ENCODE measurements around the gene ZNF827. TPM values are rescaled to one million over a fixed set of nuclear protein-coding genes. Genes with fewer than 3 reads are reported as not detected.

ZNF827 gene
- total RNA-seq, 1 experiment from 2014 or later, result 6.3 TPM

GRCh38 chr4:145779319-145779801 lies 159.3 kb downstream of the ZNF827 start:
- H3K9me3 ChIP-seq (ENCODE audit: control insufficient read depth, insufficient read depth, low read depth, low read length), result no peaks in the 10 kb centered on the region
- BruUV-seq (replicated peaks), result no TSS peak
- H3K36me3 ChIP-seq (ENCODE audit: control insufficient read depth, insufficient read depth, low read length), result no peaks in the 10 kb centered on the region
- in situ Hi-C loops (cut with HindIII; ENCODE audit: low pct_unique_long_range_greater_than_20kb, low sequenced_read_pairs), result no loop called here
- ATAC-seq, result no peak
- intact Hi-C loops (cut with micrococcal nuclease; ENCODE audit: unreplicated experiment), result no loop called here
- H3K4me3 ChIP-seq (ENCODE audit: low read depth in 2 of 2, low read length in 2 of 2), result no peak overlapping the region
- no peaks in the 10 kb centered on the region for H3K4me1 ChIP-seq (ENCODE audit: control insufficient read depth, insufficient read depth, low read length)
- POLR2A ChIA-PET, result no interaction called here
- no peak for TF ChIP-seq POLR2AphosphoS5 (IDR thresholded peaks at IDR 0.05; ENCODE audit: low read depth, low read length)
- no peak for DNase-seq (ENCODE audit: low read depth, low spot score)
- no peaks in the 10 kb centered on the region for H3K27me3 ChIP-seq (ENCODE audit: control insufficient read depth, insufficient read depth, low read length)
- CTCF ChIA-PET, result no interaction called here
- H3K27ac ChIP-seq (ENCODE audit: low read length), result no peak overlapping the region

- CTCF ChIA-PET, result no interaction called here
- H3K4me3 ChIP-seq (ENCODE audit: low read depth in 2 of 2, low read length in 2 of 2), result no peak overlapping the region
- H3K27me3 ChIP-seq (ENCODE audit: control insufficient read depth, insufficient read depth, low read length), result no peaks in the 10 kb centered on the region
- no peak for DNase-seq (ENCODE audit: low read depth, low spot score)
- no peaks in the 10 kb centered on the region for H3K4me1 ChIP-seq (ENCODE audit: control insufficient read depth, insufficient read depth, low read length)
- POLR2A ChIA-PET, result no interaction called here
- no peak overlapping the region for H3K27ac ChIP-seq (ENCODE audit: low read length)
- intact Hi-C loops (cut with micrococcal nuclease; ENCODE audit: unreplicated experiment), result no loop called here
- in situ Hi-C loops (cut with HindIII; ENCODE audit: low pct_unique_long_range_greater_than_20kb, low sequenced_read_pairs), result no loop called here
- TF ChIP-seq CTCF (IDR thresholded peaks at IDR 0.05), result no peak
- TF ChIP-seq REST (IDR thresholded peaks at IDR 0.05; ENCODE audit: insufficient read depth in 1 of 2, low read depth in 2 of 2, low read length in 1 of 2), result no peak
- TF ChIP-seq TCF7L2 (IDR thresholded peaks at IDR 0.05; ENCODE audit: low read depth, low read length), result no peak
- no peak for TF ChIP-seq SIN3A (IDR thresholded peaks at IDR 0.05; ENCODE audit: borderline replicate concordance, insufficient read depth, low read depth, low read length)
- TF ChIP-seq POLR2AphosphoS5 (IDR thresholded peaks at IDR 0.05; ENCODE audit: low read depth, low read length), result no peak
- no TSS peak for BruUV-seq (replicated peaks)
- no peaks in the 10 kb centered on the region for H3K36me3 ChIP-seq (ENCODE audit: control insufficient read depth, insufficient read depth, low read length)
- no peak for ATAC-seq
- no peaks in the 10 kb centered on the region for H3K9me3 ChIP-seq (ENCODE audit: control insufficient read depth, insufficient read depth, low read depth, low read length)
These were observed 162.4 kb downstream of the ZNF827 start for GRCh38 chr4:145776208-145776607.

GRCh38 chr4:145775406-145775805 lies 163.2 kb downstream of the ZNF827 start:
- BruUV-seq (replicated peaks), result no TSS peak
- intact Hi-C loops (cut with micrococcal nuclease; ENCODE audit: unreplicated experiment), result no loop called here
- ATAC-seq, result no peak

More at GRCh38 chr4:145775406-145775805, 163.2 kb downstream of the ZNF827 start:
- CTCF ChIA-PET, result no interaction called here
- Histone ChIP-seq H3K4me3 (ENCODE audit: low read depth in 2 of 2, low read length in 2 of 2) (no peak overlapping the region), H3K27me3 (ENCODE audit: control insufficient read depth, insufficient read depth, low read length) (no peaks in the 10 kb centered on the region), H3K36me3 (ENCODE audit: control insufficient read depth, insufficient read depth, low read length) (no peaks in the 10 kb centered on the region), H3K4me1 (ENCODE audit: control insufficient read depth, insufficient read depth, low read length) (no peaks in the 10 kb centered on the region), H3K27ac (ENCODE audit: low read length) (no peak overlapping the region), H3K9me3 (ENCODE audit: control insufficient read depth, insufficient read depth, low read depth, low read length) (no peaks in the 10 kb centered on the region)
- in situ Hi-C loops (cut with HindIII; ENCODE audit: low pct_unique_long_range_greater_than_20kb, low sequenced_read_pairs), result no loop called here
- TF ChIP-seq CTCF (IDR thresholded peaks at IDR 0.05) (no peak), POLR2AphosphoS5 (IDR thresholded peaks at IDR 0.05; ENCODE audit: low read depth, low read length) (no peak), SIN3A (IDR thresholded peaks at IDR 0.05; ENCODE audit: borderline replicate concordance, insufficient read depth, low read depth, low read length) (no peak), REST (IDR thresholded peaks at IDR 0.05; ENCODE audit: insufficient read depth in 1 of 2, low read depth in 2 of 2, low read length in 1 of 2) (no peak), TCF7L2 (IDR thresholded peaks at IDR 0.05; ENCODE audit: low read depth, low read length) (no peak)
- POLR2A ChIA-PET, result no interaction called here
- no peak for DNase-seq (ENCODE audit: low read depth, low spot score)
